Lower lobe of right lung (tissue), 2 donors: ENCODE measurements around the gene LRRC23. TPM values are rescaled to one million over a fixed set of nuclear protein-coding genes. Genes with fewer than 3 reads are reported as not detected.

Source experiments
- ATAC-seq, 2 donors: fragments of 200-7000 bp; cut with Tn5 transposase; one replicate each; pipeline ENCODE4 v1.9.1; 2020 to 2022; ENCODE audit warnings: mild to moderate bottlenecking in 2 of 2, moderate library complexity in 2 of 2
- DNase-seq: peaks from one replicate; pipeline ENCODE4 v3.0.0-alpha.2; 2020
- H3K27ac ChIP-seq: fragments of 200-600 bp; one replicate; pipeline ENCODE4 v1.8.0; 2022
- H3K27me3 ChIP-seq: fragments of 200-600 bp; one replicate; pipeline ENCODE4 v1.8.0; 2022; ENCODE audit warnings: low read depth
- H3K36me3 ChIP-seq: fragments of 200-600 bp; one replicate; pipeline ENCODE4 v1.8.0; 2022; ENCODE audit warnings: mild to moderate bottlenecking
- H3K4me1 ChIP-seq: fragments of 200-600 bp; one replicate; pipeline ENCODE4 v1.8.0; 2022
- H3K4me3 ChIP-seq: fragments of 200-600 bp; one replicate; pipeline ENCODE4 v1.8.0; 2022; ENCODE audit warnings: mild to moderate bottlenecking
- H3K9me3 ChIP-seq: fragments of 200-600 bp; one replicate; pipeline ENCODE4 v1.8.0; 2022
- CTCF ChIP-seq: fragments of 200-600 bp; IDR thresholded peaks from one replicate; pipeline ENCODE4 v1.8.0; 2022; ENCODE audit warnings: antibody characterized with exemption, mild to moderate bottlenecking
- intact Hi-C: fragments of 100-400 bp; cut with DNase I; formaldehyde crosslinking; loops from one replicate; pipeline ENCODE4 v1.11.0; 2022
- total RNA-seq: library from RNA; stranded (reverse); fragmentation: NEBNext Ultra II Directional; extraction: Animal tissue kit (Norgen Biotek cat#: 25700); gene quantifications from one replicate; pipeline ENCODE4 v1.2.1, GENCODE V29; 2021
- donor health status: DM: no; HTN: yes; CAD: no; lungs with severe emphysema.

Gene LRRC23
- total RNA-seq, 1 donor from 2014 or later = 26.6 TPM

- Histone ChIP-seq H3K27me3 (no peaks in the 10 kb centered on the region), H3K36me3 (peaks cover 43% of the 10 kb centered on the region), H3K4me1 (peaks cover 87% of the 10 kb centered on the region), H3K9me3 (no peaks in the 10 kb centered on the region), H3K4me3 (peak overlapping the region; percentile 33), H3K27ac (peak overlapping the region; percentile 90)
- DNase-seq (peak; percentile 52), ATAC-seq (no peak)
- TF ChIP-seq CTCF = no peak
- intact Hi-C loops = no loop called here
These were observed 54.6 kb downstream of the LRRC23 start for GRCh38 chr12:6959058-6959804.

GRCh38 chr12:6959805-6960592 is 55.4 kb downstream of the LRRC23 start:
- Histone ChIP-seq H3K4me3 (peak overlapping the region; percentile 33), H3K27ac (peak overlapping the region; percentile 90), H3K27me3 (no peaks in the 10 kb centered on the region), H3K36me3 (peaks cover 46% of the 10 kb centered on the region), H3K9me3 (no peaks in the 10 kb centered on the region), H3K4me1 (peaks cover 87% of the 10 kb centered on the region)
- intact Hi-C loops = no loop called here
- ATAC-seq = no peak
- TF ChIP-seq CTCF = no peak
- no peak for DNase-seq

GRCh38 chr12:6960593-6961277 is 56.1 kb downstream of the LRRC23 start:
- Histone ChIP-seq H3K36me3 (peaks cover 47% of the 10 kb centered on the region), H3K27ac (peak overlapping the region; percentile 90), H3K9me3 (no peaks in the 10 kb centered on the region), H3K4me1 (peaks cover 88% of the 10 kb centered on the region), H3K27me3 (no peaks in the 10 kb centered on the region), H3K4me3 (peak overlapping the region; percentile 55)
- TF ChIP-seq CTCF = no peak
- intact Hi-C loops = no loop called here
- DNase-seq = no peak
- ATAC-seq = no peak

GRCh38 chr12:6961278-6961694 is 56.7 kb downstream of the LRRC23 start:
- Histone ChIP-seq H3K27me3 (no peaks in the 10 kb centered on the region), H3K27ac (peak overlapping the region; percentile 90), H3K4me1 (peaks cover 83% of the 10 kb centered on the region), H3K9me3 (no peaks in the 10 kb centered on the region), H3K4me3 (peak overlapping the region; percentile 55), H3K36me3 (peaks cover 47% of the 10 kb centered on the region)
- TF ChIP-seq CTCF = no peak
- ATAC-seq (peak; percentile 40 to 60), DNase-seq (peak; percentile 91)
- intact Hi-C loops = no loop called here

GRCh38 chr12:6961695-6962284 is 57.2 kb downstream of the LRRC23 start:
- no peaks in the 10 kb centered on the region for H3K9me3 ChIP-seq
- ATAC-seq = peak; percentile 66 to 68
- H3K4me1 ChIP-seq = peaks cover 78% of the 10 kb centered on the region
- H3K27ac ChIP-seq = peak overlapping the region; percentile 90
- peak; percentile 50 for TF ChIP-seq CTCF
- no peaks in the 10 kb centered on the region for H3K27me3 ChIP-seq
- peak; percentile 88 for DNase-seq
- intact Hi-C loops = no loop called here
- peak overlapping the region; percentile 55 for H3K4me3 ChIP-seq
- H3K36me3 ChIP-seq = peaks cover 49% of the 10 kb centered on the region
